ENCODE data around the gene CAPN11.

CAPN11 gene

DNA sequence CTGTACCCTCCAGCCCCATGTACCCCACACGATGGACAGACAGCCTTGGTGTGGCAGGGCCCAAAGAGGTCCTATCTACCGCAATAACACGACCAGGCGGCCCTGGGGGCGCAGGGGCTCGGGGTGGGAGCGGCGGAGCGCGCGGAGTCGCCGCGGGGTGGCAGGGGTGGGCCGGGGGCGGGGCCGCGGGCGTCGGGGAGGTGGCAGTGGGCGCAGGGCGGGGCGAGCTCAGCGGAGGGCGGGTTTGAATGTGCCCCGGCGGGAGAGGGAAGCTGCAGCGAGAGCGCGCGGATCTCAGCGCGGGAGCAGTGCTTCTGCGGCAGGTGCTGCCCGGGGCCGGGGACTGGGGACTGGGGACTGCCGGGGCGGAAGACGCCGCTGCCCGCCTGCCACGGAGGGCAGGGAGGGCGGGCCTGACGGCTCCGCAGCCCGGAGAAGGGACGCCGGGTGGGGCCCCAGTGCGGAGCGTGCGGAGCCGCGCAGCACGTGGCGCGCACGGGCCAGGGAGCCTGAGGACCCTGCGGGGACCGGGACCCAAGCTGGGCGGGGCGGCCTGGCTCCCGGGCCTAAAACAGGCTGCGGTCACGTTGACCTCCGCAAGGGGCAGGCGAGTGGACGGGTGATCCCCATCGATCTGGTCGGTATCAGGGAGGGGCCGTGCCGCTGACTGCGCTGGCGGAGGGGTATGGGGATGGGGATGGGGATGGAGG, 64.9 kb downstream of the CAPN11 start, which contains the start of gene SLC29A1:
Gene SLC29A1, plus strand, starts transcription at position 277 of the 710 bp plus-strand sequence. CDS start 3,719 bp downstream, outside the sequence.
- H3K27ac ChIP-seq = peak within 1 kb of the TSS; percentile 81
- peak; percentile 57 for TF ChIP-seq CTCF (conservative IDR thresholded peaks at IDR 0.05)

- peak overlapping the region; percentile 81 for H3K27ac ChIP-seq
These were observed 65.7 kb downstream of the CAPN11 start for GRCh38 chr6:44224029-44224964.

GRCh38 chr6:44224965-44225305, 66.3 kb downstream of the CAPN11 start:
- peak overlapping the region; percentile 81 for H3K27ac ChIP-seq
- TF ChIP-seq CTCF (conservative IDR thresholded peaks at IDR 0.05) = no peak

More at GRCh38 chr6:44224029-44224964, 65.7 kb downstream of the CAPN11 start:
- TF ChIP-seq CTCF (conservative IDR thresholded peaks at IDR 0.05) = peak; percentile 15; the same call in 1 of the 2 replicates

DNA sequence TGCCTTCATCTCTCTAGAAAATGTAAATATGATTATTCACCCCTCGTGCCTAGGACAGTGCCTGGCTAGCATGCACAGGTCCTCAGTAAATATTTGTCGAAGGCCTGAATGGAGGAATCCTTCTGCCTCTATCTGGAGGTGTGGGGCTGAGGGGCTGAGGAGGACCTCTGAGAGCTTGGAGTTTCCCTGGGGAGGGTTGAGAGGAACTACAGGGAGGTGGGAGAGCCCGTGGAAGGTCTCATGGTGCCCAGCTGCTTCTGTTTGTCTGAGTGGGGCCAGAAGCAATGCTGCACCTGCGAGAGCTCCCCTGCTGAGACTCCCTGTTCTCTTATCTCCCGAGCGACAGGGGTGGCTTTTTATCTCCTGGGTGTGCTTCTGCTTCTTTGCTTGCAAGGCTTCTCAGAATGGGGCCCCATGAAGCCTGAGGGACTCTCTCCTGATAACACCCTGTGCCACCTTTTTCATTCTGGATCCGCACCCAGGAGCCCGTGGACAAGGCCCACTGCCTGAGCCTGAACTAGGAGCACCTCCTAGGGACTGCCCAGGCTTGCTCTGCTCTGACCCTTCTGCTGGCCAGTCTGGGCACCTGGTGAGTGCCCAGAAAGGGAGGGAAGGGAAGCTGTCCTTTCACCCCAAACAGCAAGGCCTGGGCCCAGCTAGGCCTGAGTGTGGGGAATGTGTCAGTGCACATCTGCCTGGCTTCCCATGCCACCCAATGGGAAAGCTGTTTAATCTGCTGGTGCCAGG, 67.1 kb downstream of the CAPN11 start:
- TF ChIP-seq CTCF (conservative IDR thresholded peaks at IDR 0.05) = no peak
- H3K27ac ChIP-seq = peak overlapping the region; percentile 81; the same call in 1 of the 2 replicates

DNA sequence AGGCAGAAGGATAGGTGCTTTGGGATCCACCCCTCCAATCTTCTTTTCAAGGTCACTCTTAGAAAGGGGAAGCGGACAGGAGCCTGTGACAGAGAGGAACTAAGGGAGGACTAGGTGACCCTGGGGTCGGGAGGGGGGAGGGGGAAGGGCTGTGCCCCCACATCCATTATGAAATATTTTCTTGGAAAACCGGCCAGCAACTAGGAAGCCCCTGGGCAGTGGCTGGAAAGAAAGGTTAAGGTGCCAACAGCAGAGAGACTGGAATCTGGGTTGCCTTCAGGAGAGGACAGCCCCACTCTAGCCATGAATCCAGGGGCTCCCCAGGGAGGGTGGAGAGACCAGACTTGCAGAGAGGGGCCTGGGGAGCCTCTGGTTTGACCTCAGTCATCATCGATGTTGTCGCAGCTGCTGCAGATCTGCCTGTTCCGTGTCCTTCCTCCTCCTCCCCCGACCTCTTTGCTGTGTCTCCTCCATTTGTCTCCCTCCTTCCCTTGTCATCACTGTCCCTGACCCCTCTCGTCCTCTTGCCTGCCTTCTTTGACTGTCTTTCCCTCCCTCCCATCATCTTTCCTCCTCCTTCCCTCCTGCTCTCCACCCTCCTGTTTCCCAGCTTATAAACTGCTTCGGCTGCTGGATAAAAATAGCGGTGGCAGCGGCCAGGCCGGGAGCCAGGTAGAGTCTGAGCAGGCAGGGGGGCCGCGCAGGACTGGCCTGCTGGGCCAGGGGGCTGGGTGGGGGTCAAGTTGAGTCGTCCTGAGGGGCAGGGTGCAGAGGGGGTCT, 67.9 kb downstream of the CAPN11 start:
- no peak for TF ChIP-seq CTCF (conservative IDR thresholded peaks at IDR 0.05)
- H3K27ac ChIP-seq = peak overlapping the region; percentile 81; the same call in 1 of the 2 replicates

DNA sequence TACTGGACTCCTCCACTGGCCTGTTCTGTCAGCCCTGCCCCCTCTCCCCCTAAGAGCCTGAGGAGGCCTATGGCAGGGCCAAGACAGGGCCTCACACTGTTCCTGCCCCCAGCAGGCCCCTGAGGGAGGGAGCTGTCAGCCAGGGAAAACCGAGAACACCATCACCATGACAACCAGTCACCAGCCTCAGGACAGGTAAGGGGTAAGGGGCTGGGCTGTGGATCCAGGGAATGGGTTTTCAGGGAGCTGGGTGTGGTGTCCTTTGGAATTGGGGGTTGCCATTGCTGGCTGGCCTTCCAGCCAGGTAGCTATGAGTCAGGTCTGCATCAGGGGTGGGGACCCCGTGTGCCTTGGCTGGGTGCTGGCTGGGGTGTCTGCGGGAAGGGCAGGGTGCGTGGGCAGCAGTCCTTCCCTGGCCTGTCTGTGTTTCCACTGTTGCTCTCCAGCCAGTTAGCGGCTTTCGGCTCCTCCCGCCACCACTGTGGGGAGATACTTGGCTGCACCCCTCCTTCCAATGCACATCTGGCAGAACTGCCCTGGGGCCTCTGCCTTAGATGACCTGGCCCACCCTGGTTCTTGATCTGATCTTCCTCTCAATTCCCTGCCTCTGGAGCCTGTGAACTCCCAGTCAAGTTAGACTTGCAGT, 68.7 kb downstream of the CAPN11 start:
- TF ChIP-seq CTCF (conservative IDR thresholded peaks at IDR 0.05) = no peak
- peak overlapping the region; percentile 81; the same call in 1 of the 2 replicates for H3K27ac ChIP-seq

Measured in VCaP (cell line).